ENCODE data around the gene HSPA1L. TPM values are rescaled to one million over a fixed set of nuclear protein-coding genes. Genes with fewer than 3 reads are reported as not detected.
A peak's percentile ranks its signal among the peaks of the same experiment; 100 is the strongest.
"Not testable (repeated sequence)": the region's sequence is repeated elsewhere in the genome, so short reads cannot be mapped to it uniquely, and the experiment has no call there.

The HSPA1L gene
- total and polyA plus RNA-seq, 7 experiments from 2014 or later = 2.3 to 5.5 (median 3.7) TPM

GRCh38 chr6:31838968-31839367 is 23.9 kb upstream of the HSPA1L start:
- ATAC-seq (no peak), DNase-seq (no peak)
- Histone ChIP-seq H3K36me3 (ENCODE audit: control insufficient read depth in 2 of 3, insufficient read depth in 3 of 3, low read length in 3 of 3) (peaks cover 0 to 53% (median 14%) of the 10 kb centered on the region in 3 experiments), H3K4me1 (ENCODE audit: control insufficient read depth in 2 of 2, insufficient read depth in 2 of 2, low read length in 2 of 2) (peaks cover 30 to 34% of the 10 kb centered on the region in 2 donors), H3K4me3 (ENCODE audit: low read length) (no peak overlapping the region), H3K9me3 (ENCODE audit: control insufficient read depth in 2 of 3, low read length in 3 of 3) (no peaks in the 10 kb centered on the region), H3K27me3 (ENCODE audit: control insufficient read depth in 2 of 2, insufficient read depth in 2 of 2, low read length in 2 of 2) (no peaks in the 10 kb centered on the region), H3K27ac (ENCODE audit: low read depth, low read length) (peak overlapping the region; percentile 25)
- Mint-ChIP-seq H3K36me3 (peaks cover 3 to 40% (median 24%) of the 10 kb centered on the region in 5 donors), H3K27ac (peak overlapping the region in 6 of 9 donors; percentile 13 to 78 (median 56)), H3K4me1 (peaks cover 26 to 47% (median 38%) of the 10 kb centered on the region in 7 donors), H3K27me3 (no peaks in the 10 kb centered on the region), H3K9me3 (no peaks in the 10 kb centered on the region), H3K4me3 (peak overlapping the region in 9 of 10 donors; percentile 0 to 58 (median 27))
- intact Hi-C loops (cut with micrococcal nuclease) = loop anchor here (5.0 to 10.0 kb wide), 4 partner anchors 118 to 1016 kb away; partner anchors contain the start of genes MICA (in 1 of the 2), MICB (in 1 of the 2), NELFE (in 1 of the 2) and PSMB9 (in 1 of the 2)
- ChIA-PET CTCF (interaction anchor here (1.6 to 2.1 kb wide), 2 partner anchors 187 to 240 kb away, joined by 3 to 8 read pairs; no protein-coding TSS in a partner anchor), POLR2A (interaction anchor here (0.6 to 2.1 kb wide), 9 partner anchors 9 to 1342 kb away, joined by 3 to 12 read pairs (median 3); partner anchors contain the start of genes BAG6, NELFE, NEU1 and SKIC2)

GRCh38 chr6:31838114-31838553 is 23.1 kb upstream of the HSPA1L start:
- DNase-seq; H3K4me3 ChIP-seq (ENCODE audit: low read length); H3K27me3 Mint-ChIP-seq; H3K9me3 Mint-ChIP-seq; H3K27me3 ChIP-seq (ENCODE audit: control insufficient read depth in 2 of 2, insufficient read depth in 2 of 2, low read length in 2 of 2); ATAC-seq; H3K9me3 ChIP-seq (ENCODE audit: control insufficient read depth in 2 of 3, low read length in 3 of 3): not testable (repeated sequence)
- intact Hi-C loops (cut with micrococcal nuclease) = loop anchor here (5.0 to 10.0 kb wide), 4 partner anchors 119 to 1017 kb away; partner anchors contain the start of genes MICA (in 1 of the 2), MICB (in 1 of the 2), NELFE (in 1 of the 2) and PSMB9 (in 1 of the 2)
- H3K4me3 Mint-ChIP-seq = peak overlapping the region in 9 of 10 donors; percentile 13 to 99 (median 99)
- H3K36me3 Mint-ChIP-seq = peaks cover 3 to 40% (median 24%) of the 10 kb centered on the region in 5 donors
- H3K36me3 ChIP-seq (ENCODE audit: control insufficient read depth in 2 of 3, insufficient read depth in 3 of 3, low read length in 3 of 3) = peaks cover 0 to 53% (median 14%) of the 10 kb centered on the region in 3 experiments
- peak overlapping the region; percentile 92 for H3K27ac ChIP-seq (ENCODE audit: low read depth, low read length)
- H3K27ac Mint-ChIP-seq = peak overlapping the region in 4 of 9 donors; percentile 97 to 100 (median 100)
- H3K4me1 Mint-ChIP-seq = peaks cover 26 to 47% (median 39%) of the 10 kb centered on the region in 7 donors
- POLR2A ChIA-PET = interaction anchor here (0.6 to 2.1 kb wide), 7 partner anchors 8 to 1731 kb away, joined by 3 to 12 read pairs (median 3); partner anchors contain the start of genes BAG6, NELFE, NEU1 and SKIC2
- CTCF ChIA-PET = interaction anchor here (2.1 kb wide), 1 partner anchor 240 kb away, joined by 8 read pairs; no protein-coding TSS in a partner anchor
- H3K4me1 ChIP-seq (ENCODE audit: control insufficient read depth in 2 of 2, insufficient read depth in 2 of 2, low read length in 2 of 2) = peaks cover 34% of the 10 kb centered on the region in 2 donors

- Histone ChIP-seq H3K36me3 (ENCODE audit: control insufficient read depth in 2 of 3, insufficient read depth in 3 of 3, low read length in 3 of 3) (peaks cover 0 to 53% (median 14%) of the 10 kb centered on the region in 3 experiments), H3K4me1 (ENCODE audit: control insufficient read depth in 2 of 2, insufficient read depth in 2 of 2, low read length in 2 of 2) (peaks cover 34% of the 10 kb centered on the region in 2 donors), H3K9me3 (ENCODE audit: control insufficient read depth in 2 of 3, low read length in 3 of 3) (no peaks in the 10 kb centered on the region), H3K27ac (ENCODE audit: low read depth, low read length) (peak overlapping the region; percentile 92), H3K4me3 (ENCODE audit: low read length) (peak overlapping the region; percentile 56), H3K27me3 (ENCODE audit: control insufficient read depth in 2 of 2, insufficient read depth in 2 of 2, low read length in 2 of 2) (no peaks in the 10 kb centered on the region)
- Mint-ChIP-seq H3K27ac (peak overlapping the region; percentile 91 to 100 (median 99)), H3K9me3 (no peaks in the 10 kb centered on the region), H3K4me1 (peaks cover 26 to 47% (median 39%) of the 10 kb centered on the region in 7 donors), H3K27me3 (no peaks in the 10 kb centered on the region), H3K36me3 (peaks cover 3 to 40% (median 24%) of the 10 kb centered on the region in 5 donors), H3K4me3 (peak overlapping the region; percentile 84 to 99 (median 99))
- DNase-seq (no peak), ATAC-seq (no peak)
- intact Hi-C loops (cut with micrococcal nuclease) = loop anchor here (5.0 to 10.0 kb wide), 4 partner anchors 120 to 1017 kb away; partner anchors contain the start of genes MICA (in 1 of the 2), MICB (in 1 of the 2), NELFE (in 1 of the 2) and PSMB9 (in 1 of the 2)
- ChIA-PET CTCF (interaction anchor here (0.5 to 1.7 kb wide), 3 partner anchors 25 to 476 kb away, joined by 3 to 7 read pairs (median 4); partner anchors contain the start of gene NEU1), POLR2A (interaction anchor here (0.6 to 1.5 kb wide), 10 partner anchors 7 to 1732 kb away, joined by 3 to 7 read pairs (median 4); partner anchors contain the start of genes ABHD16A, DDX39B, LSM2 and LTA)
These were observed 22.5 kb upstream of the HSPA1L start for GRCh38 chr6:31837369-31838113.

- no peaks in the 10 kb centered on the region for H3K9me3 Mint-ChIP-seq
- peaks cover 34 to 35% of the 10 kb centered on the region in 2 donors for H3K4me1 ChIP-seq (ENCODE audit: control insufficient read depth in 2 of 2, insufficient read depth in 2 of 2, low read length in 2 of 2)
- H3K4me1 Mint-ChIP-seq = peaks cover 26 to 47% (median 39%) of the 10 kb centered on the region in 7 donors
- H3K27ac ChIP-seq (ENCODE audit: low read depth, low read length) = peak overlapping the region; percentile 92
- CTCF ChIA-PET = interaction anchor here (0.5 to 1.7 kb wide), 4 partner anchors 26 to 475 kb away, joined by 3 to 7 read pairs (median 4); partner anchors contain the start of gene NEU1
- H3K27me3 Mint-ChIP-seq = no peaks in the 10 kb centered on the region
- intact Hi-C loops (cut with micrococcal nuclease) = loop anchor here (5.0 to 10.0 kb wide), 4 partner anchors 121 to 1018 kb away; partner anchors contain the start of genes MICA (in 1 of the 2), MICB (in 1 of the 2), NELFE (in 1 of the 2) and PSMB9 (in 1 of the 2)
- H3K4me3 Mint-ChIP-seq = peak overlapping the region; percentile 84 to 99 (median 99)
- peaks cover 0 to 53% (median 14%) of the 10 kb centered on the region in 3 experiments for H3K36me3 ChIP-seq (ENCODE audit: control insufficient read depth in 2 of 3, insufficient read depth in 3 of 3, low read length in 3 of 3)
- no peaks in the 10 kb centered on the region for H3K27me3 ChIP-seq (ENCODE audit: control insufficient read depth in 2 of 2, insufficient read depth in 2 of 2, low read length in 2 of 2)
- ATAC-seq (no peak), DNase-seq (peak in 1 of 9 donors; percentile 42)
- peaks cover 3 to 40% (median 24%) of the 10 kb centered on the region in 5 donors for H3K36me3 Mint-ChIP-seq
- peak overlapping the region; percentile 56 for H3K4me3 ChIP-seq (ENCODE audit: low read length)
- POLR2A ChIA-PET = interaction anchor here (0.6 to 3.7 kb wide), 14 partner anchors 10 to 296 kb away, joined by 3 to 21 read pairs (median 5); partner anchors contain the start of genes ABHD16A, CSNK2B, DDAH2 and DDX39B
- no peaks in the 10 kb centered on the region for H3K9me3 ChIP-seq (ENCODE audit: control insufficient read depth in 2 of 3, low read length in 3 of 3)
- H3K27ac Mint-ChIP-seq = peak overlapping the region; percentile 91 to 100 (median 99)
These were observed 21.6 kb upstream of the HSPA1L start for GRCh38 chr6:31836474-31837368.

- Mint-ChIP-seq H3K9me3 (no peaks in the 10 kb centered on the region), H3K27ac (peak overlapping the region; percentile 91 to 100 (median 99)), H3K27me3 (no peaks in the 10 kb centered on the region), H3K4me1 (peaks cover 26 to 49% (median 40%) of the 10 kb centered on the region in 7 donors), H3K36me3 (peaks cover 3 to 40% (median 24%) of the 10 kb centered on the region in 5 donors), H3K4me3 (peak overlapping the region; percentile 84 to 99 (median 99))
- DNase-seq (no peak), ATAC-seq (no peak)
- H3K27ac ChIP-seq (ENCODE audit: low read depth, low read length) = peak overlapping the region; percentile 92
- H3K27me3 ChIP-seq (ENCODE audit: control insufficient read depth in 2 of 2, insufficient read depth in 2 of 2, low read length in 2 of 2) = no peaks in the 10 kb centered on the region
- H3K36me3 ChIP-seq (ENCODE audit: control insufficient read depth in 2 of 3, insufficient read depth in 3 of 3, low read length in 3 of 3) = peaks cover 0 to 50% (median 14%) of the 10 kb centered on the region in 3 experiments
- POLR2A ChIA-PET = interaction anchor here (0.7 to 3.7 kb wide), 14 partner anchors 9 to 318 kb away, joined by 3 to 21 read pairs (median 5); partner anchors contain the start of genes ABHD16A, CSNK2B, DDAH2 and DDX39B
- H3K4me3 ChIP-seq (ENCODE audit: low read length) = peak overlapping the region; percentile 56
- H3K4me1 ChIP-seq (ENCODE audit: control insufficient read depth in 2 of 2, insufficient read depth in 2 of 2, low read length in 2 of 2) = peaks cover 35 to 42% of the 10 kb centered on the region in 2 donors
- no peaks in the 10 kb centered on the region for H3K9me3 ChIP-seq (ENCODE audit: control insufficient read depth in 2 of 3, low read length in 3 of 3)
- intact Hi-C loops (cut with micrococcal nuclease) = loop anchor here (5.0 to 10.0 kb wide), 4 partner anchors 121 to 1019 kb away; partner anchors contain the start of genes MICA (in 1 of the 2), MICB (in 1 of the 2), NELFE (in 1 of the 2) and PSMB9 (in 1 of the 2)
- CTCF ChIA-PET = interaction anchor here (0.7 to 1.7 kb wide), 2 partner anchors 27 to 248 kb away, joined by 3 to 7 read pairs; partner anchors contain the start of gene NEU1
These were observed 21.0 kb upstream of the HSPA1L start for GRCh38 chr6:31836047-31836473.

Data from naive thymus-derived CD4-positive, alpha-beta T cell (primary cell).